Liver (tissue), 3 donors: ENCODE measurements around the gene DGKH.

Source experiments
- FOXA1 ChIP-seq: IDR thresholded peaks from 2 replicates; pipeline ENCODE4 v1.6.1; 2016; ENCODE audit warnings: antibody characterized with exemption
- GABPA ChIP-seq, 2 donors: IDR thresholded peaks in 1 of 2; conservative IDR thresholded peaks in 1 of 2; 2 replicates each; pipeline ENCODE4 v1.6.1; 2016; ENCODE audit warnings: antibody characterized with exemption in 2 of 2, mild to moderate bottlenecking in 1 of 2, moderate library complexity in 1 of 2
- RAD21 ChIP-seq, 2 donors: IDR thresholded peaks; 2 replicates each; pipeline ENCODE4 v1.6.1; 2016; ENCODE audit warnings: antibody characterized with exemption in 2 of 2, mild to moderate bottlenecking in 2 of 2
- YY1 ChIP-seq: IDR thresholded peaks from 2 replicates; pipeline ENCODE4 v1.6.1; 2016; ENCODE audit warnings: antibody characterized with exemption, mild to moderate bottlenecking
- ZBTB33 ChIP-seq: IDR thresholded peaks from 2 replicates; pipeline ENCODE4 v1.6.1; 2016; ENCODE audit warnings: antibody characterized with exemption
- TF ChIP-seq, protein P1 (sequence below): fragments of 150-350 bp; IDR thresholded peaks from 2 replicates; pipeline ENCODE4 v1.5.1; 2017; ENCODE audit warnings: improper control_type of control experiment, low read depth, low read length; ENCODE audit not compliant: missing input control
- TF ChIP-seq, protein P2 (sequence below): IDR thresholded peaks from 2 replicates; pipeline ENCODE4 v1.6.1; 2016; ENCODE audit warnings: antibody characterized with exemption, mild to moderate bottlenecking
- TF ChIP-seq, protein P3 (sequence below): IDR thresholded peaks from 2 replicates; pipeline ENCODE4 v1.6.1; 2016; ENCODE audit warnings: antibody characterized with exemption
- donor health status: healthy.
- donor health status: healthy.

DNA sequence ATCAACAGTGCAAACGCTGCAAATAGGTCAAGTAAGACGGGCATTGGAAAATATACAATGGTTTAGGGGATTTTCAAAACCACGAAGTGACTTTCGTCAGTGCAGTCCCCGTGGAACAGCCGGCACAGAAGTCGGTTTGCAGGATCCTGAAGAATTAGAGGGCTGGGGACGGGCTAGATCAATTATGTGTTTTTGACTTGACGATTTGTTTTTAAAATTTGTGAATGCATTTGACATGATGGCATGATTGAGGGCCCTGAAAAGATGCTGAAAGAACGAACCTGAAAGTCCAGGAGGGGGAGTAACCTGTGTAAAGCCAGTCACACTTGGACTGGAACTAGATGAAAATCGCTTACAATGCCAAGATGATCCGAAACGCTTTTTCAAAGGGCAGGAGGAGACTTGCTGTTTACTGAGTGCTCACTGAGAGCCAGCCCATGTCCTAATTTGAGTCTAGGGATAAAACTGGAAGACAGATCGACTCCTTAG is 8.9 kb upstream of the DGKH start:
- TF ChIP-seq, protein P1, sequence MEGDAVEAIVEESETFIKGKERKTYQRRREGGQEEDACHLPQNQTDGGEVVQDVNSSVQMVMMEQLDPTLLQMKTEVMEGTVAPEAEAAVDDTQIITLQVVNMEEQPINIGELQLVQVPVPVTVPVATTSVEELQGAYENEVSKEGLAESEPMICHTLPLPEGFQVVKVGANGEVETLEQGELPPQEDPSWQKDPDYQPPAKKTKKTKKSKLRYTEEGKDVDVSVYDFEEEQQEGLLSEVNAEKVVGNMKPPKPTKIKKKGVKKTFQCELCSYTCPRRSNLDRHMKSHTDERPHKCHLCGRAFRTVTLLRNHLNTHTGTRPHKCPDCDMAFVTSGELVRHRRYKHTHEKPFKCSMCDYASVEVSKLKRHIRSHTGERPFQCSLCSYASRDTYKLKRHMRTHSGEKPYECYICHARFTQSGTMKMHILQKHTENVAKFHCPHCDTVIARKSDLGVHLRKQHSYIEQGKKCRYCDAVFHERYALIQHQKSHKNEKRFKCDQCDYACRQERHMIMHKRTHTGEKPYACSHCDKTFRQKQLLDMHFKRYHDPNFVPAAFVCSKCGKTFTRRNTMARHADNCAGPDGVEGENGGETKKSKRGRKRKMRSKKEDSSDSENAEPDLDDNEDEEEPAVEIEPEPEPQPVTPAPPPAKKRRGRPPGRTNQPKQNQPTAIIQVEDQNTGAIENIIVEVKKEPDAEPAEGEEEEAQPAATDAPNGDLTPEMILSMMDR = no peak
- TF ChIP-seq RAD21 (IDR thresholded peaks at IDR 0.05) (no peak), ZBTB33 (no peak), YY1 (no peak), FOXA1 (no peak), GABPA (IDR thresholded peaks at IDR 0.05 in 1 of 2, conservative IDR thresholded peaks at IDR 0.05 in 1 of 2) (no peak)
- TF ChIP-seq, protein P2, sequence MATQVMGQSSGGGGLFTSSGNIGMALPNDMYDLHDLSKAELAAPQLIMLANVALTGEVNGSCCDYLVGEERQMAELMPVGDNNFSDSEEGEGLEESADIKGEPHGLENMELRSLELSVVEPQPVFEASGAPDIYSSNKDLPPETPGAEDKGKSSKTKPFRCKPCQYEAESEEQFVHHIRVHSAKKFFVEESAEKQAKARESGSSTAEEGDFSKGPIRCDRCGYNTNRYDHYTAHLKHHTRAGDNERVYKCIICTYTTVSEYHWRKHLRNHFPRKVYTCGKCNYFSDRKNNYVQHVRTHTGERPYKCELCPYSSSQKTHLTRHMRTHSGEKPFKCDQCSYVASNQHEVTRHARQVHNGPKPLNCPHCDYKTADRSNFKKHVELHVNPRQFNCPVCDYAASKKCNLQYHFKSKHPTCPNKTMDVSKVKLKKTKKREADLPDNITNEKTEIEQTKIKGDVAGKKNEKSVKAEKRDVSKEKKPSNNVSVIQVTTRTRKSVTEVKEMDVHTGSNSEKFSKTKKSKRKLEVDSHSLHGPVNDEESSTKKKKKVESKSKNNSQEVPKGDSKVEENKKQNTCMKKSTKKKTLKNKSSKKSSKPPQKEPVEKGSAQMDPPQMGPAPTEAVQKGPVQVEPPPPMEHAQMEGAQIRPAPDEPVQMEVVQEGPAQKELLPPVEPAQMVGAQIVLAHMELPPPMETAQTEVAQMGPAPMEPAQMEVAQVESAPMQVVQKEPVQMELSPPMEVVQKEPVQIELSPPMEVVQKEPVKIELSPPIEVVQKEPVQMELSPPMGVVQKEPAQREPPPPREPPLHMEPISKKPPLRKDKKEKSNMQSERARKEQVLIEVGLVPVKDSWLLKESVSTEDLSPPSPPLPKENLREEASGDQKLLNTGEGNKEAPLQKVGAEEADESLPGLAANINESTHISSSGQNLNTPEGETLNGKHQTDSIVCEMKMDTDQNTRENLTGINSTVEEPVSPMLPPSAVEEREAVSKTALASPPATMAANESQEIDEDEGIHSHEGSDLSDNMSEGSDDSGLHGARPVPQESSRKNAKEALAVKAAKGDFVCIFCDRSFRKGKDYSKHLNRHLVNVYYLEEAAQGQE = no peak
- TF ChIP-seq, protein P3, sequence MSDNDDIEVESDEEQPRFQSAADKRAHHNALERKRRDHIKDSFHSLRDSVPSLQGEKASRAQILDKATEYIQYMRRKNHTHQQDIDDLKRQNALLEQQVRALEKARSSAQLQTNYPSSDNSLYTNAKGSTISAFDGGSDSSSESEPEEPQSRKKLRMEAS = no peak
